HEK293T (cell line): ENCODE data around the gene KDM1B.

ENCODE experiments used
- CTCF ChIA-PET: fragments of 350-600 bp; formaldehyde crosslinking; extraction: SDS; loops from one replicate; lab custom pipeline; 2021; ENCODE audit warnings: antibody characterized with exemption, inconsistent platforms; lab: Yijun Ruan, JAX
- POLR2A ChIA-PET: fragments of 350-600 bp; formaldehyde crosslinking; extraction: SDS; loops from one replicate; lab custom pipeline; 2020; ENCODE audit warnings: antibody characterized with exemption, inconsistent platforms; lab: Yijun Ruan, JAX
- DNase-seq: peaks from one replicate; pipeline ENCODE4 v3.0.0; 2012; ENCODE audit warnings: mixed read lengths; ENCODE audit errors: extremely low spot score
- ARNT ChIP-seq: fragments of 450-650 bp; IDR thresholded peaks from 2 replicates; pipeline ENCODE4 v1.6.1; 2017; ENCODE audit warnings: mild to moderate bottlenecking
- BHLHE40 ChIP-seq: fragments of 450-650 bp; IDR thresholded peaks from 2 replicates; pipeline ENCODE4 v1.6.1; 2016; ENCODE audit warnings: mild to moderate bottlenecking, moderate library complexity, borderline replicate concordance
- CTBP1 ChIP-seq: fragments of 450-650 bp; IDR thresholded peaks from 2 replicates; pipeline ENCODE4 v1.6.1; 2016; ENCODE audit warnings: borderline replicate concordance
- ELF4 ChIP-seq: fragments of 450-650 bp; IDR thresholded peaks from 2 replicates; pipeline ENCODE4 v1.6.1; 2017; ENCODE audit warnings: antibody characterized with exemption
- FOXA1 ChIP-seq: fragments of 450-650 bp; IDR thresholded peaks from 2 replicates; pipeline ENCODE4 v1.6.1; 2016; ENCODE audit warnings: mild to moderate bottlenecking
- FOXK2 ChIP-seq: fragments of 450-650 bp; IDR thresholded peaks from 2 replicates; pipeline ENCODE4 v1.6.1; 2016; ENCODE audit warnings: mild to moderate bottlenecking
- FOXM1 ChIP-seq: fragments of 450-650 bp; IDR thresholded peaks from 2 replicates; pipeline ENCODE4 v1.6.1; 2017; ENCODE audit warnings: mild to moderate bottlenecking, borderline replicate concordance
- HDGF ChIP-seq: fragments of 450-650 bp; IDR thresholded peaks from 2 replicates; pipeline ENCODE4 v1.6.1; 2017; ENCODE audit warnings: antibody characterized with exemption, borderline replicate concordance
- L3MBTL2 ChIP-seq: fragments of 450-650 bp; conservative IDR thresholded peaks from 2 replicates; pipeline ENCODE4 v1.6.1; 2016; ENCODE audit warnings: mild to moderate bottlenecking
- LEF1 ChIP-seq: fragments of 450-650 bp; IDR thresholded peaks from 2 replicates; pipeline ENCODE4 v1.6.1; 2017; ENCODE audit warnings: mild to moderate bottlenecking, borderline replicate concordance
- NFRKB ChIP-seq: fragments of 450-650 bp; IDR thresholded peaks from 2 replicates; pipeline ENCODE4 v1.6.1; 2016; ENCODE audit warnings: mild to moderate bottlenecking, moderate library complexity
- SP1 ChIP-seq: fragments of 450-650 bp; IDR thresholded peaks from 2 replicates; pipeline ENCODE4 v1.6.1; 2017
- SUZ12 ChIP-seq: fragments of 450-650 bp; IDR thresholded peaks from 2 replicates; pipeline ENCODE4 v1.6.1; 2016; ENCODE audit warnings: mild to moderate bottlenecking
- TARDBP ChIP-seq: fragments of 450-650 bp; IDR thresholded peaks from 2 replicates; pipeline ENCODE4 v1.6.1; 2016
- ZNF384 ChIP-seq: fragments of 450-650 bp; IDR thresholded peaks from 2 replicates; pipeline ENCODE4 v1.6.1; 2016
- TF ChIP-seq, protein P1 (sequence below): fragments of 450-650 bp; IDR thresholded peaks from 2 replicates; pipeline ENCODE4 v1.6.1; 2016

KDM1B gene

DNA sequence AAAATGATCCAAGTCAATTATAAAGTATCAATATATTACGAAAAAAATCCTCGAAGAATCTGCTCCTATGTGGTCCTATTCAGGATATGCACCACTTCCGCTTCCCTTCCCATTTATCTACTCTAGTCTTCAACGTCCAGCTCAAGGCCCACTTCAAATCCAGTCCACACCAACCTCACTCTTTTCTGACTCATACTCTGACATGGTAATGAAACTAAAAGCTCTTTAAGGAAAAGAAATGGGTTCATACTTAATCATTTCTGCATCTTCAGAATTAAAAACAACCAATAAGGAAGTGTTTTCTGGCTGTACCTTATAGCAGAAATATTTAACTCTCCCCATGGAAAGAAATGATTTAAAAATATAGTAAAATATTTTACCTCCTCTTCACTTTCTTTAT lies 94.0 kb downstream of the KDM1B start:
- DNase-seq = no peak
- ChIA-PET CTCF (no interaction called here), POLR2A (no interaction called here)
- TF ChIP-seq SP1 (no peak), ARNT (no peak), BHLHE40 (no peak), FOXA1 (no peak), LEF1 (no peak), TARDBP (no peak), FOXM1 (no peak), ZNF384 (no peak), ELF4 (no peak), CTBP1 (no peak), NFRKB (no peak), L3MBTL2 (no peak), HDGF (no peak), FOXK2 (no peak), SUZ12 (no peak)
- TF ChIP-seq, protein P1, sequence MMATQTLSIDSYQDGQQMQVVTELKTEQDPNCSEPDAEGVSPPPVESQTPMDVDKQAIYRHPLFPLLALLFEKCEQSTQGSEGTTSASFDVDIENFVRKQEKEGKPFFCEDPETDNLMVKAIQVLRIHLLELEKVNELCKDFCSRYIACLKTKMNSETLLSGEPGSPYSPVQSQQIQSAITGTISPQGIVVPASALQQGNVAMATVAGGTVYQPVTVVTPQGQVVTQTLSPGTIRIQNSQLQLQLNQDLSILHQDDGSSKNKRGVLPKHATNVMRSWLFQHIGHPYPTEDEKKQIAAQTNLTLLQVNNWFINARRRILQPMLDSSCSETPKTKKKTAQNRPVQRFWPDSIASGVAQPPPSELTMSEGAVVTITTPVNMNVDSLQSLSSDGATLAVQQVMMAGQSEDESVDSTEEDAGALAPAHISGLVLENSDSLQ = no peak

DNA sequence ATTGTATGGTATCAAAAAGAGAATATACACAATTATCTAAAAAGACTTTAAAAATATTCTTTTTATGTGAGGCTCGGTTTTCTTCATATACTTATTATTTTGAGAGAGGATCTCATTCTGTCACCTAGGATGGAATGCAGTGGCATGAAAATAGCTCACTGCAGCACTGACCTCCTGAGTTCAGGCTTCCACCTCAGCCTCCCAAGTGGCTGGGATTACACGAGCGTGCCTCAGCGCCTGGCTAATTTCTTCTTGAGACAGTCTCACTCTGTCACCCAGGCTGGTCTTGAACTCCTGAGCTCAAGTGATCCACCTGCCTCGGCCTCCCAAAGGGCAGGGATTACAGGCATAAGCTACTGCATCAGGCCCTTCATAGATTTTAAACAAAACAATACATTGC lies 98.4 kb downstream of the KDM1B start:
- ChIA-PET POLR2A (no interaction called here), CTCF (no interaction called here)
- no peak for TF ChIP-seq FOXM1
- no peak for TF ChIP-seq L3MBTL2
- no peak for DNase-seq

DNA sequence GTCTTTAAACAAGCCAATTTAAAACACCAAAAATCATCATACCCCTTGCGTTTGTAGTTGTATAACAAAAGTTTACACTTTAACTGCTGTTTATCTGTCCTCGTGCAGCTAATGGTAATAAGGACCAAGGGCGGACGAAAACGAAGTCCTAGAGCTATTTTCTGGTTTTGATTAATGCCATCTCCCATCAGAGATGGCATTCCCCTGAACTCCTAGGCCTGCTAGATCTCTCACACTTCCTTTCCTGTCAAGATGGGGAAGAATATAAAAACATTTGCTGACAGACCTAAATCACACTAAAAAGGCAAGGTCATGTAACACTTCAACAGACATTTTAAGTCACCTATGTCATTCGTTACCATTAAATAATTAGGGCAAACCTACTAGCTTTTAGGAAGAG lies 99.6 kb downstream of the KDM1B start:
- ChIA-PET POLR2A (no interaction called here), CTCF (no interaction called here)
- TF ChIP-seq ARNT = no peak
- no peak for TF ChIP-seq TARDBP
- no peak for TF ChIP-seq FOXM1
- TF ChIP-seq HDGF = no peak
- TF ChIP-seq ZNF384 = no peak
- TF ChIP-seq FOXK2 = no peak
- TF ChIP-seq CTBP1 = no peak
- DNase-seq = no peak

DNA sequence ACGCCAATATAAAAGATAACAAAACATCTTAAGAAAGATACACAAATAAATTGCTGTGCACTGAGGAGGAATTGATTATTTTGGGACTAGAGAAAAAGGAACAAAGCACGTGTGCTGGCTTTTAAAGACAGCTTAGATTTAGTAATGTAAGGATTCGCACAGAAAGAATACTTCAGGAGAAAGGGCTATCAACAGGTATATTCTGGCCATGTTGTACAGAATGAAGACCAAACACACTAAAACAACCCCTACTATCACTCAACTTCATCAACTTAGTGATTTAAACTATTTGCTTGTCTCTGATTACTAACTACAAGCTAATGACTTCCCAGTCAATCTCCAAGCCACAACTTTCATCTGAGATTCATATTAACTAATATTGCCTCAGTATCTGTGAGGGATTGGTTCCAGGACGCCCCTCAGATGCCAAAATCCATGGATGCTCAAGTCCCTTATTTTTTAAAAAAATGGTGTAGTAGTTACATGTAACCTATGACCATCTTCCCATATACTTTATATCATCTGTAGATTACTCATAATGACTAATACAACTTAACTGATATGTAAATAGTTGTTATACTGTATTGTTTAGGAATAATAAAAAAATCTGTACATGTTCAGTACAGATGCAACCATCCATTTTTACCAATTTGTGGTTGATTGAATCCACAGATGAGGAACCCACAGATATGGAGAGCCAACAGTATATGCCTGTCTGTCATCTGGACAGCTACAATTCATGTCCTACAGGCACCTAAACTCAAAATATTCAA lies 104.6 kb downstream of the KDM1B start:
- DNase-seq = no peak
- TF ChIP-seq FOXK2 = no peak
- no peak for TF ChIP-seq HDGF
- TF ChIP-seq ARNT = no peak
- no peak for TF ChIP-seq NFRKB
- TF ChIP-seq ELF4 = no peak
- TF ChIP-seq ZNF384 = no peak
- no peak for TF ChIP-seq LEF1
- TF ChIP-seq, protein P1 = no peak; the same call in 1 of the 2 replicates
- no peak for TF ChIP-seq TARDBP
- TF ChIP-seq SUZ12 = no peak
- TF ChIP-seq CTBP1 = no peak
- ChIA-PET POLR2A (no interaction called here), CTCF (interaction anchor here (0.6 kb wide), 1 partner anchor 64 kb away, joined by 3 read pairs; no protein-coding TSS in a partner anchor)

DNA sequence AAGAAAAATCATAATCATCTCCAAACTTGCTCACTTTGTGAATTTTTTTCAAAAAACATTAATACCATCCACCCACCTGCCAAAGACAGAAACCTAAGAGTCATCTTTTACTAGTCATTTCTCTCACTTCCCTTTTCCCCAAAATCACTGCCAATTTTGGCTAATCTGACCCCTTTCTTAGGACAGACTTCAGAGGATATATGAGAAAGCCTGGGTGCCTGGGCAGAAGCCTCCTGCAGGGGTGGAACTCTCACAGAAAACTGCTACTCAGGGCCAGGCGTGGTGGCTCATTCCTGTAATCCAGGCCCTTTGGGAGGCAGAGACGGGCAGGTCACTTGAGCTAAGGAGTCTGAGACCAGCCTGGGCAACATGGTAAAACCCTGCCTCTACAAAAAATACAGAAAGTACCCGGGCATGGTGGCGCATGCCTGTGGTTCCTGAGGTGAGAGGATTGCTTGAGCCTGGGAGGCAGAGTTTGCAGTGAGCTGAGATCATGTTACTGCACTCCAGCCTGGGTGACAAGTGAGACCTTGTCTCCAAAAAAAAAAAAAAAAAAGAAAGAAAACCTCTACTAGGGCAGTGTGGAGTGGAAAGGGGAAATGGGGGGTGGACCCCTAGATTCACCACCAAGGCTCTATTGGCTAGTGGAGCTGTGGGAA lies 105.4 kb downstream of the KDM1B start:
- DNase-seq = no peak
- ChIA-PET POLR2A (interaction anchor here (0.8 kb wide), 1 partner anchor 25 kb away, joined by 3 read pairs; no protein-coding TSS in a partner anchor), CTCF (interaction anchor here (0.6 kb wide), 2 partner anchors 63 to 75 kb away, joined by 3 read pairs; no protein-coding TSS in a partner anchor)
- TF ChIP-seq ZNF384 (peak; percentile 95), BHLHE40 (no peak)

DNA sequence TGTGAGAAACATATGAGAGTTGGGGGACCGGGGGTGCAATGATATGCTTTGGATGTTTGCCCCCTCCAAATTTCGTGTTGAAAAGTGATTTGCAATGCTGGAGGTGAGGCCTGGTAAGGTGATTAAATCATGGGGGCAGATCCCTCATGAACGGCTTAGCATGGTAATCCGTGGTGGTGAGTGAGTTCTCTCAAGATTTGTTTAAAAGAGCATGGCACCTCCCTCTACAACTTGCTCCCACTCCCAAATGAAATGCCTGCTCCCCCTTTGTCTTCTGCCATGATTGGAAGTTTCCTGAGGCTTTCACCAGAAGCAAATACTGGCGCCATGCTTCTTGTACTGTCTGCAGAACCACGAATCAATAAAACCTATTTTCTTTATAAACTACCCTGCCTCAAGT lies 106.7 kb downstream of the KDM1B start:
- ChIA-PET POLR2A (no interaction called here), CTCF (no interaction called here)
- no peak for DNase-seq
- no peak for TF ChIP-seq ELF4
- TF ChIP-seq L3MBTL2 = no peak
- no peak for TF ChIP-seq CTBP1
- TF ChIP-seq ARNT = no peak
- no peak for TF ChIP-seq FOXM1
- TF ChIP-seq FOXK2 = no peak
- TF ChIP-seq NFRKB = no peak
- TF ChIP-seq ZNF384 = no peak
- no peak for TF ChIP-seq LEF1
- no peak for TF ChIP-seq FOXA1
- TF ChIP-seq HDGF = no peak
- no peak for TF ChIP-seq SUZ12
- no peak for TF ChIP-seq BHLHE40
- TF ChIP-seq, protein P1 = no peak
- no peak for TF ChIP-seq SP1
- TF ChIP-seq TARDBP = no peak
